ENCODE results near the gene GPR61. TPM values are rescaled to one million over a fixed set of nuclear protein-coding genes. Genes with fewer than 3 reads are reported as not detected.

GPR61 gene
- total RNA-seq, 1 experiment from 2014 or later: 0.48 TPM

GRCh38 chr1:109502364-109502851, 37.3 kb upstream of the GPR61 start:
- Mint-ChIP-seq H3K4me3 (no peak overlapping the region), H3K36me3 (ENCODE audit: insufficient read depth in 1 of 3, low read depth in 3 of 3) (peaks cover 0 to 5% (median 2%) of the 10 kb centered on the region in 3 experiments; a peak in 4 of 7 replicates), H3K27ac (no peak overlapping the region), H3K4me1 (peaks cover 16 to 18% of the 10 kb centered on the region in 2 experiments), H3K27me3 (ENCODE audit: low read depth) (peaks cover 7% of the 10 kb centered on the region), H3K9me3 (no peaks in the 10 kb centered on the region)
- Histone ChIP-seq H4K5ac (ENCODE audit: insufficient read length, low read depth, low read length) (no peak overlapping the region), H2BK120ac (ENCODE audit: low read depth, low read length, poor library complexity, severe bottlenecking) (no peak overlapping the region), H4K8ac (replicated peaks; ENCODE audit: insufficient read length, low read depth, low read length) (no peak overlapping the region), H3K23me2 (ENCODE audit: insufficient read length, low read depth, low read length, poor library complexity, severe bottlenecking) (no peaks in the 10 kb centered on the region), H3K18ac (ENCODE audit: insufficient read length, low read depth, low read length) (no peak overlapping the region), H2AFZ (ENCODE audit: low read length) (no peak overlapping the region), H3K9me3 (ENCODE audit: control insufficient read depth, low read depth, low read length) (no peaks in the 10 kb centered on the region), H3K9ac (ENCODE audit: extremely low read depth, insufficient read length, low read length) (no peak overlapping the region), H2BK5ac (ENCODE audit: insufficient read length, low read length) (no peak overlapping the region), H3K56ac (ENCODE audit: insufficient read length, low read depth, low read length) (no peak overlapping the region), H3K4ac (ENCODE audit: low read depth, low read length) (no peak overlapping the region), H4K91ac (ENCODE audit: insufficient read length, low read depth, low read length) (no peak overlapping the region), H2BK12ac (ENCODE audit: insufficient read length, low read depth, low read length) (no peak overlapping the region), H2BK20ac (ENCODE audit: low read depth, low read length, poor library complexity, severe bottlenecking) (no peak overlapping the region), H3K27me3 (ENCODE audit: insufficient read depth, low read length) (no peaks in the 10 kb centered on the region), H3K79me2 (ENCODE audit: insufficient read depth, low read length) (no peaks in the 10 kb centered on the region), H3T11ph (ENCODE audit: low read length) (no peak overlapping the region), H3K23ac (ENCODE audit: insufficient read length, low read depth, low read length) (no peak overlapping the region), H2BK15ac (ENCODE audit: low read depth, low read length) (no peak overlapping the region), H4K20me1 (ENCODE audit: control insufficient read depth, insufficient read depth, insufficient read length) (no peaks in the 10 kb centered on the region), H2AK5ac (ENCODE audit: insufficient read length, low read length) (no peak overlapping the region), H3K4me2 (ENCODE audit: insufficient read depth, insufficient read length, low read length) (no peak overlapping the region), H3K14ac (ENCODE audit: insufficient read depth, low read length) (no peak overlapping the region), H3K79me1 (ENCODE audit: insufficient read depth, low read depth, low read length, poor library complexity, severe bottlenecking) (no peaks in the 10 kb centered on the region), H3K27ac (ENCODE audit: insufficient read length, low read depth, low read length) (no peak overlapping the region), H3K4me1 (ENCODE audit: insufficient read depth, low read length) (peaks cover 2% of the 10 kb centered on the region; the same call in 1 of the 2 replicates)
- WGBS (ENCODE audit: extremely low coverage, insufficient read length, low lambda C conversion rate): no CpG with 5 or more reads among the region's 3 CpGs
- no peak for DNase-seq
- TF ChIP-seq, protein P1, sequence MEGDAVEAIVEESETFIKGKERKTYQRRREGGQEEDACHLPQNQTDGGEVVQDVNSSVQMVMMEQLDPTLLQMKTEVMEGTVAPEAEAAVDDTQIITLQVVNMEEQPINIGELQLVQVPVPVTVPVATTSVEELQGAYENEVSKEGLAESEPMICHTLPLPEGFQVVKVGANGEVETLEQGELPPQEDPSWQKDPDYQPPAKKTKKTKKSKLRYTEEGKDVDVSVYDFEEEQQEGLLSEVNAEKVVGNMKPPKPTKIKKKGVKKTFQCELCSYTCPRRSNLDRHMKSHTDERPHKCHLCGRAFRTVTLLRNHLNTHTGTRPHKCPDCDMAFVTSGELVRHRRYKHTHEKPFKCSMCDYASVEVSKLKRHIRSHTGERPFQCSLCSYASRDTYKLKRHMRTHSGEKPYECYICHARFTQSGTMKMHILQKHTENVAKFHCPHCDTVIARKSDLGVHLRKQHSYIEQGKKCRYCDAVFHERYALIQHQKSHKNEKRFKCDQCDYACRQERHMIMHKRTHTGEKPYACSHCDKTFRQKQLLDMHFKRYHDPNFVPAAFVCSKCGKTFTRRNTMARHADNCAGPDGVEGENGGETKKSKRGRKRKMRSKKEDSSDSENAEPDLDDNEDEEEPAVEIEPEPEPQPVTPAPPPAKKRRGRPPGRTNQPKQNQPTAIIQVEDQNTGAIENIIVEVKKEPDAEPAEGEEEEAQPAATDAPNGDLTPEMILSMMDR (conservative IDR thresholded peaks at IDR 0.05): no peak
